ENCODE results near the gene PAX7. TPM values are rescaled to one million over a fixed set of nuclear protein-coding genes. Genes with fewer than 3 reads are reported as not detected.

Gene PAX7
- total RNA-seq, 1 donor: not detected

DNA sequence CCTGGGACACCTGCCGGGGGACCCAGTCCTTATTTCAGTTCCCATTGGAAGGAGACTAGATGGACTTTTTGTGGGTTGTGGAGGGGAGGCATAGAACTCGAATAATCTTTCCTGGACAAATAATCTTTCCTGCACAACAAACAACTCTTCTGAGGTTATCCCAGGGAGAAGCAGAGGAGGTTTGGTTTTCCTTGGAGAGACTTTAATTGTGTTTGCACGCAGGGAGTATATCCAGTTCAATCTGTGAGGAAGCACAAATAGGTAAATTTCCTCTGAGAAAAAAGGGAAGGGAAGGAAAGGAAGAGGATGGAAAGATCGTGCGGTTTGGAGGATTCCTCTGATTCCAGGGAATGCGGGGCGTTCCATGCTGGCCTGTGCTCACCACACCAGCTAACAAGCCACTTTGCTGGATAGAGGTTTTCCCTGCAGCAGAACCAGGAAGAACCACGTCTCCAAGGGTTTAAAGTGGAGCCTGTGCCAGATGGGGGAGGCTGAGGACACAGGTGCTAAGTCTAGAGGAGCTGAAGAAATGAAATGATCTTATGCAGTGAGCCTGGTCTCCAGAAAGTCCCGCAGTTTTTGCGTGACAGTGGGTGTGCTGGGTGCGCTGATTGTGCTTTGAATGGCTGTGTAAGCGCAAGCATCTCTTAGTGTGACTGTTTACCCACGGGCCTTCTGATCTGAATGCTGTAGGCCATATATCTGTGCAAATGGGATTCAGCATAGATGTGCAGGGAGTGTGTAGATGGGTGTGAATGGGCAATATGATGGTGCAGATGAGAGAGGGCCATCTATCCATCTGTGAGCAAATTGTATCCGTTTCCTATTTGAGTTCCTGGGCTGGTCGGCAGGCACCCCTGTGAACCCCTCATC, 7.6 kb downstream of the PAX7 start:
- peaks cover 97% of the 10 kb centered on the region for H3K27me3 ChIP-seq (ENCODE audit: insufficient read depth, low read length)
- TF ChIP-seq CTCF (IDR thresholded peaks at IDR 0.05; ENCODE audit: extremely low read depth, low read depth, low read length): no peak
- DNase-seq (ENCODE audit: insufficient read length, low spot score, missing footprints): no peak

GRCh38 chr1:18638835-18639364, 8.3 kb downstream of the PAX7 start:
- no peaks in the 10 kb centered on the region for H3K9me3 ChIP-seq (ENCODE audit: low read depth, low read length)
- H3K27ac ChIP-seq (ENCODE audit: low read depth, low read length): no peak overlapping the region
- no peaks in the 10 kb centered on the region for H3K79me2 ChIP-seq (ENCODE audit: insufficient read depth, low read length)
- no peaks in the 10 kb centered on the region for H3K4me1 ChIP-seq (ENCODE audit: insufficient read depth, low read length)
- peaks cover 97% of the 10 kb centered on the region for H3K27me3 ChIP-seq (ENCODE audit: insufficient read depth, low read length)
- H4K20me1 ChIP-seq (ENCODE audit: insufficient read depth, low read length): no peaks in the 10 kb centered on the region
- no peak overlapping the region for H2AFZ ChIP-seq (ENCODE audit: low read length)
- no peak overlapping the region for H3K4me3 ChIP-seq (ENCODE audit: insufficient read depth, low read length)
- DNase-seq (ENCODE audit: insufficient read length, low spot score, missing footprints): no peak
- no peak overlapping the region for H3K4me2 ChIP-seq (ENCODE audit: insufficient read depth, low read length)
- no peak for TF ChIP-seq CTCF (IDR thresholded peaks at IDR 0.05; ENCODE audit: extremely low read depth, low read depth, low read length)
- H3K36me3 ChIP-seq (ENCODE audit: insufficient read depth, low read length): no peaks in the 10 kb centered on the region

More for the DNA sequence above, 7.6 kb downstream of the PAX7 start:
- no peaks in the 10 kb centered on the region for H3K9me3 ChIP-seq (ENCODE audit: low read depth, low read length)
- no peak overlapping the region for H3K27ac ChIP-seq (ENCODE audit: low read depth, low read length)
- H3K4me3 ChIP-seq (ENCODE audit: insufficient read depth, low read length): no peak overlapping the region
- H4K20me1 ChIP-seq (ENCODE audit: insufficient read depth, low read length): no peaks in the 10 kb centered on the region
- no peaks in the 10 kb centered on the region for H3K4me1 ChIP-seq (ENCODE audit: insufficient read depth, low read length)
- H3K4me2 ChIP-seq (ENCODE audit: insufficient read depth, low read length): no peak overlapping the region
- no peaks in the 10 kb centered on the region for H3K79me2 ChIP-seq (ENCODE audit: insufficient read depth, low read length)
- no peaks in the 10 kb centered on the region for H3K36me3 ChIP-seq (ENCODE audit: insufficient read depth, low read length)
- H2AFZ ChIP-seq (ENCODE audit: low read length): no peak overlapping the region

GRCh38 chr1:18639368-18640055, 8.9 kb downstream of the PAX7 start:
- Histone ChIP-seq H2AFZ (ENCODE audit: low read length) (no peak overlapping the region), H3K27ac (ENCODE audit: low read depth, low read length) (no peak overlapping the region), H3K27me3 (ENCODE audit: insufficient read depth, low read length) (peaks cover 97% of the 10 kb centered on the region), H3K4me1 (ENCODE audit: insufficient read depth, low read length) (no peaks in the 10 kb centered on the region), H3K9me3 (ENCODE audit: low read depth, low read length) (no peaks in the 10 kb centered on the region), H3K79me2 (ENCODE audit: insufficient read depth, low read length) (no peaks in the 10 kb centered on the region), H3K36me3 (ENCODE audit: insufficient read depth, low read length) (no peaks in the 10 kb centered on the region), H3K4me3 (ENCODE audit: insufficient read depth, low read length) (no peak overlapping the region), H4K20me1 (ENCODE audit: insufficient read depth, low read length) (no peaks in the 10 kb centered on the region), H3K4me2 (ENCODE audit: insufficient read depth, low read length) (no peak overlapping the region)
- no peak for TF ChIP-seq CTCF (IDR thresholded peaks at IDR 0.05; ENCODE audit: extremely low read depth, low read depth, low read length)
- peak; percentile 77 for DNase-seq (ENCODE audit: insufficient read length, low spot score, missing footprints)
